K562 (cell line): ENCODE results near the gene HDLBP. TPM values are rescaled to one million over a fixed set of nuclear protein-coding genes. Genes with fewer than 3 reads are reported as not detected.
A peak's percentile ranks its signal among the peaks of the same experiment; 100 is the strongest.

Experiments
- E2F3 ChIP-seq: fragments of 250-450 bp; sonication (Bioruptor Pico); IDR thresholded peaks from 2 replicates; pipeline ENCODE4 v1.4.0; 2020; ENCODE audit warnings: mild to moderate bottlenecking
- MLLT1 ChIP-seq, 2 experiments: fragments of 450-650 bp; IDR thresholded peaks; 2 replicates each; pipeline ENCODE4 v1.6.1; 2016
- NKRF ChIP-seq: fragments of 450-650 bp; IDR thresholded peaks from 2 replicates; pipeline ENCODE4 v1.6.1; 2016; ENCODE audit warnings: borderline replicate concordance
- NONO ChIP-seq, 2 experiments: fragments of 200-400 bp in 1 of 2; fragments of 450-650 bp in 1 of 2; formaldehyde crosslinking in 1 of 2; IDR thresholded peaks; 2 replicates each; pipeline ENCODE4 v1.6.1; 2017; ENCODE audit warnings: low read depth in 2 of 2, mild to moderate bottlenecking in 2 of 2, moderate library complexity in 2 of 2, low read length in 1 of 2
- PHF8 ChIP-seq: fragments of 200-600 bp; sonication (generic); IDR thresholded peaks from 2 replicates; pipeline ENCODE4 v1.6.1; 2012; ENCODE audit warnings: mixed run types, mild to moderate bottlenecking, inconsistent platforms, low read length, moderate library complexity, borderline replicate concordance
- RNF2 ChIP-seq: sonication (generic); IDR thresholded peaks from 2 replicates; pipeline ENCODE4 v1.6.1; 2016
- TGIF2 ChIP-seq: sonication (generic); formaldehyde crosslinking; IDR thresholded peaks from 2 replicates; pipeline ENCODE4 v1.8.1; 2022; ENCODE audit warnings: mild to moderate bottlenecking, missing genetic modification reagents, moderate library complexity
- YY1 ChIP-seq, 3 experiments: IDR thresholded peaks; 2 replicates each; pipeline ENCODE4 v1.6.1; 2011; ENCODE audit warnings: low read length in 2 of 3, mild to moderate bottlenecking in 2 of 3, moderate library complexity in 2 of 3, borderline replicate concordance in 1 of 3, control low read depth in 1 of 3, low read depth in 1 of 3; ENCODE audit not compliant: insufficient read depth in 3 of 3, insufficient replicate concordance in 2 of 3, control insufficient read depth in 1 of 3, insufficient read length in 1 of 3; ENCODE audit errors: extremely low read depth in 1 of 3
- ZFP36 ChIP-seq: fragments of 150-350 bp; IDR thresholded peaks from 2 replicates; pipeline ENCODE4 v1.6.1; 2018; ENCODE audit warnings: low read length, low read depth; ENCODE audit not compliant: partially characterized antibody
- ZNF232 ChIP-seq: sonication (generic); formaldehyde crosslinking; IDR thresholded peaks from 2 replicates; pipeline ENCODE4 v1.8.0; 2022; ENCODE audit warnings: mild to moderate bottlenecking, missing genetic modification reagents
- ZNF436 ChIP-seq: fragments of 250-450, 450-650 bp; sonication (Bioruptor Pico); formaldehyde crosslinking; IDR thresholded peaks from 2 replicates; pipeline ENCODE4 v1.7.0; 2020; ENCODE audit warnings: mild to moderate bottlenecking
- ZSCAN29 ChIP-seq: fragments of 450-650 bp; IDR thresholded peaks from 2 replicates; pipeline ENCODE4 v1.6.1; 2017
- polyA plus RNA-seq, 8 experiments: library from polyadenylated mRNA; depleted of rRNA in 4 of 8; stranded (reverse) in 5 of 8; unstranded in 3 of 8; fragments of >200 nt; fragmentation: Nextera tagmentation in 2 of 8; fragmentation: Illumina TruSeq in 1 of 8; extraction: Ambion mirVana in 2 of 8; extraction: Trizol in 1 of 8; gene quantifications; 2 replicates each; pipeline versions ENCODE4 v1.2.1 to v1.2.3, GENCODE V29; 2011 to 2014; ENCODE audit warnings: inconsistent platforms in 1 of 8, missing spikeins in 1 of 8
- total RNA-seq, 7 experiments: library from RNA; depleted of rRNA in 6 of 7; stranded (reverse); fragments of >200 nt in 6 of 7; fragmentation: Illumina TruSeq in 2 of 7; extraction: Trizol in 2 of 7; gene quantifications; 2 replicates each; pipeline versions ENCODE4 v1.2.1 to v1.2.3, GENCODE V29; 2011 to 2021; ENCODE audit warnings: low replicate concordance in 1 of 7
- TF ChIP-seq, protein P1 (sequence below): sonication (generic); formaldehyde crosslinking; IDR thresholded peaks from 2 replicates; pipeline ENCODE4 v1.8.1; 2023; ENCODE audit warnings: mild to moderate bottlenecking, missing genetic modification reagents
- TF ChIP-seq, protein P2 (sequence below): conservative IDR thresholded peaks from 2 replicates; pipeline ENCODE4 v1.6.1; 2011; ENCODE audit warnings: low read depth, mild to moderate bottlenecking, low read length; ENCODE audit not compliant: control insufficient read depth
- TF ChIP-seq, protein P3 (sequence below), 2 experiments: fragments of 200-800 bp in 1 of 2; sonication (Bioruptor generic) in 1 of 2; sonication (generic) in 1 of 2; formaldehyde crosslinking in 1 of 2; IDR thresholded peaks in 1 of 2; conservative IDR thresholded peaks in 1 of 2; 2 replicates each; pipeline versions ENCODE4 v1.5.0 to v1.6.1; 2016 to 2020; ENCODE audit warnings: missing compliant biosample characterization in 1 of 2, missing genetic modification characterization in 1 of 2, missing genetic modification reagents in 1 of 2

HDLBP gene
- total and polyA plus RNA-seq, 9 of the 15 experiments (the other 6 are each of a cell fraction or from before 2014, with no cell fraction given) = 24.4 to 378 (median 146) TPM

GRCh38 chr2:241314226-241315092 is 1.0 kb downstream of the HDLBP start (continued):
- TF ChIP-seq PHF8 (peak; percentile 85; the same call in 1 of the 2 replicates), NONO (IDR thresholded peaks at IDR 0.05; ENCODE audit: low read depth in 2 of 2, low read length in 1 of 2) (peak in 1 of 2 experiments; percentile 71; a peak in 1 of 4 replicates), NKRF (peak; percentile 31; the same call in 1 of the 2 replicates), TGIF2 (CRISPR knock-in tag) (0 out of 2 replicates have a peak, but pooled peaks have one; percentile 20), YY1 (IDR thresholded peaks at IDR 0.05; ENCODE audit: borderline replicate concordance in 1 of 3, control insufficient read depth in 1 of 3, extremely low read depth in 1 of 3, insufficient read depth in 3 of 3, insufficient read length in 1 of 3, insufficient replicate concordance in 2 of 3, low read depth in 1 of 3, low read length in 2 of 3) (peak in 2 of 3 experiments; percentile 20 to 28), ZNF436 (CRISPR knock-in tag) (0 out of 2 replicates have a peak, but pooled peaks have one; percentile 47), ZSCAN29 (0 out of 2 replicates have a peak, but pooled peaks have one; percentile 32), RNF2 (peak; percentile 32; the same call in 1 of the 2 replicates), ZNF232 (0 out of 2 replicates have a peak, but pooled peaks have one; percentile 51), MLLT1 (IDR thresholded peaks at IDR 0.05) (0 out of 4 replicates have a peak, but pooled peaks of 1 of the 2 experiments have one; percentile 25), ZFP36 (peak; percentile 98), E2F3 (CRISPR knock-in tag) (peak; percentile 36; the same call in 1 of the 2 replicates)
- TF ChIP-seq, protein P1, sequence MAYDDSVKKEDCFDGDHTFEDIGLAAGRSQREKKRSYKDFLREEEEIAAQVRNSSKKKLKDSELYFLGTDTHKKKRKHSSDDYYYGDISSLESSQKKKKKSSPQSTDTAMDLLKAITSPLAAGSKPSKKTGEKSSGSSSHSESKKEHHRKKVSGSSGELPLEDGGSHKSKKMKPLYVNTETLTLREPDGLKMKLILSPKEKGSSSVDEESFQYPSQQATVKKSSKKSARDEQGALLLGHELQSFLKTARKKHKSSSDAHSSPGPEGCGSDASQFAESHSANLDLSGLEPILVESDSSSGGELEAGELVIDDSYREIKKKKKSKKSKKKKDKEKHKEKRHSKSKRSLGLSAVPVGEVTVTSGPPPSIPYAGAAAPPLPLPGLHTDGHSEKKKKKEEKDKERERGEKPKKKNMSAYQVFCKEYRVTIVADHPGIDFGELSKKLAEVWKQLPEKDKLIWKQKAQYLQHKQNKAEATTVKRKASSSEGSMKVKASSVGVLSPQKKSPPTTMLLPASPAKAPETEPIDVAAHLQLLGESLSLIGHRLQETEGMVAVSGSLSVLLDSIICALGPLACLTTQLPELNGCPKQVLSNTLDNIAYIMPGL (CRISPR knock-in tag) = 0 out of 2 replicates have a peak, but pooled peaks have one; percentile 28
- TF ChIP-seq, protein P2, sequence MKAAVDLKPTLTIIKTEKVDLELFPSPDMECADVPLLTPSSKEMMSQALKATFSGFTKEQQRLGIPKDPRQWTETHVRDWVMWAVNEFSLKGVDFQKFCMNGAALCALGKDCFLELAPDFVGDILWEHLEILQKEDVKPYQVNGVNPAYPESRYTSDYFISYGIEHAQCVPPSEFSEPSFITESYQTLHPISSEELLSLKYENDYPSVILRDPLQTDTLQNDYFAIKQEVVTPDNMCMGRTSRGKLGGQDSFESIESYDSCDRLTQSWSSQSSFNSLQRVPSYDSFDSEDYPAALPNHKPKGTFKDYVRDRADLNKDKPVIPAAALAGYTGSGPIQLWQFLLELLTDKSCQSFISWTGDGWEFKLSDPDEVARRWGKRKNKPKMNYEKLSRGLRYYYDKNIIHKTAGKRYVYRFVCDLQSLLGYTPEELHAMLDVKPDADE = peak; percentile 46; the same call in 1 of the 2 replicates
- TF ChIP-seq, protein P3, sequence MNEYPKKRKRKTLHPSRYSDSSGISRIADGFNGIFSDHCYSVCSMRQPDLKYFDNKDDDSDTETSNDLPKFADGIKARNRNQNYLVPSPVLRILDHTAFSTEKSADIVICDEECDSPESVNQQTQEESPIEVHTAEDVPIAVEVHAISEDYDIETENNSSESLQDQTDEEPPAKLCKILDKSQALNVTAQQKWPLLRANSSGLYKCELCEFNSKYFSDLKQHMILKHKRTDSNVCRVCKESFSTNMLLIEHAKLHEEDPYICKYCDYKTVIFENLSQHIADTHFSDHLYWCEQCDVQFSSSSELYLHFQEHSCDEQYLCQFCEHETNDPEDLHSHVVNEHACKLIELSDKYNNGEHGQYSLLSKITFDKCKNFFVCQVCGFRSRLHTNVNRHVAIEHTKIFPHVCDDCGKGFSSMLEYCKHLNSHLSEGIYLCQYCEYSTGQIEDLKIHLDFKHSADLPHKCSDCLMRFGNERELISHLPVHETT (CRISPR knock-in tag; conservative IDR thresholded peaks at IDR 0.05 in 1 of 2, IDR thresholded peaks at IDR 0.05 in 1 of 2) = peak in 1 of 2 experiments; percentile 57; a peak in 1 of 4 replicates
